HFF-Myc (cell line): Measurements from ENCODE around the gene CST9.

Experiments used
- DNase-seq: peaks from one replicate; pipeline ENCODE4 v3.0.0-alpha.2; 2011; ENCODE audit warnings: low read depth; ENCODE audit errors: extremely low read depth
- H3K4me3 ChIP-seq: replicated peaks from 2 replicates; pipeline ENCODE4 v1.5.1; 2011; ENCODE audit warnings: low read depth, mild to moderate bottlenecking, control low read depth, low read length
- TF ChIP-seq, protein P1 (sequence below): IDR thresholded peaks from 2 replicates; pipeline ENCODE4 v1.5.1; 2012; ENCODE audit warnings: mild to moderate bottlenecking, low read depth, low read length, control low read depth; ENCODE audit errors: missing control alignments

Gene CST9

DNA sequence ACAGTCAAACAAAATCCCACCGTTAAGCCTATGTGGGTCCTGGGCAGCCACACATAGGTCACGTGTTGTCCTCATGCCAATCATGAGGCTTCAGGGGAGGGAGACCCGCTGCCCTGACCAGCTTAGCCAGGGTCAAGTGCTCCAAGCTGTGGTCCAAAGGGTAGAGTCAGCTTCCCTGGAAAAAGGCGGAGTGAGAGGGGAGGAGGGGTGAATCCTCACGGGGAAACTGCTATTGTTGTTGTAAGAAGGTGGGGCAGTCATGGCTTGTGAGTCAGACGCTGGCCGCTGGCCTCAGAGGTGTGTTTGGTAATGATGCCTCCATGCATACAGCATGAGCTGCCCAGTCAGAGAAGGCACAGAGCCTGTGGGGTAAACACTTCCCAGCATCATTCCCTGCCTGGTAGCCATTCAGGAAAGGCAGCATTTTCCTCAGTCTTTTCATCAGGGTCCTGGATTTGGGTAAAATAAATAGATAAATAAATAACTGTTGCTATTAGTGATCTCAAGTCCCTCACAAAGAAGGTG lies 23.4 kb upstream of the CST9 start:
- TF ChIP-seq, protein P1, sequence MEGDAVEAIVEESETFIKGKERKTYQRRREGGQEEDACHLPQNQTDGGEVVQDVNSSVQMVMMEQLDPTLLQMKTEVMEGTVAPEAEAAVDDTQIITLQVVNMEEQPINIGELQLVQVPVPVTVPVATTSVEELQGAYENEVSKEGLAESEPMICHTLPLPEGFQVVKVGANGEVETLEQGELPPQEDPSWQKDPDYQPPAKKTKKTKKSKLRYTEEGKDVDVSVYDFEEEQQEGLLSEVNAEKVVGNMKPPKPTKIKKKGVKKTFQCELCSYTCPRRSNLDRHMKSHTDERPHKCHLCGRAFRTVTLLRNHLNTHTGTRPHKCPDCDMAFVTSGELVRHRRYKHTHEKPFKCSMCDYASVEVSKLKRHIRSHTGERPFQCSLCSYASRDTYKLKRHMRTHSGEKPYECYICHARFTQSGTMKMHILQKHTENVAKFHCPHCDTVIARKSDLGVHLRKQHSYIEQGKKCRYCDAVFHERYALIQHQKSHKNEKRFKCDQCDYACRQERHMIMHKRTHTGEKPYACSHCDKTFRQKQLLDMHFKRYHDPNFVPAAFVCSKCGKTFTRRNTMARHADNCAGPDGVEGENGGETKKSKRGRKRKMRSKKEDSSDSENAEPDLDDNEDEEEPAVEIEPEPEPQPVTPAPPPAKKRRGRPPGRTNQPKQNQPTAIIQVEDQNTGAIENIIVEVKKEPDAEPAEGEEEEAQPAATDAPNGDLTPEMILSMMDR: no peak

DNA sequence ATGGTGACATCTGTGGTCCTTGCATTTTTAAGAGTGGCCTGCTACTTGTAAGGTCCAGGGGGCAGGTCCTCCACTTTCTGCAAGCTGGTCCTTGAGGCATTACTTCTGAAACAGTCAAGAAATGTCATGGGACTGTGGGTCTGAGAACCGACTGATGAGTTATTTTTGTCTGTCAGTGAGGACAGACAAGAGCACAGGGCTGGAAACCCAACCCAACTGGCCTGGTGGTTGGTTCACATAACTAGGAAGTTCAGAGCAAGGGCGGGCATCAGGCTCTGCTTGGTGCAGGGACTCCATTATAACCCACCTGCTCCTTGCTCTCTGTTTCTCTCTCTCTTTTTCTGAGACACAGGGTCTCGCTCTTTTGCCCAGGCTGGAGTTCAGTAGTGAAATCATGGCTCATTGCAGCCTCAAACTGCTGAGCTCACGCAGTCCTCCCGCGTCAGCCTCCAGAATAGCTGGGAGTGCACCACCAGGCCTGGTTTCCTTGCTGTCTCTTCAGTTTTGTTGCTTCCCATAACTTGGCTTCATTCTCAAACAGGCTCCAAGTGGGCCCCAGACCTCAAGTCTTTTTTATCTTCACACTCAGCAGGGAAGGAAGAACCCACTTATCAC lies 22.8 kb upstream of the CST9 start:
- TF ChIP-seq, protein P1: no peak
- H3K4me3 ChIP-seq: no peak overlapping the region
- DNase-seq: no peak

More for the DNA sequence above, 23.4 kb upstream of the CST9 start:
- DNase-seq: no peak
- no peak overlapping the region for H3K4me3 ChIP-seq

DNA sequence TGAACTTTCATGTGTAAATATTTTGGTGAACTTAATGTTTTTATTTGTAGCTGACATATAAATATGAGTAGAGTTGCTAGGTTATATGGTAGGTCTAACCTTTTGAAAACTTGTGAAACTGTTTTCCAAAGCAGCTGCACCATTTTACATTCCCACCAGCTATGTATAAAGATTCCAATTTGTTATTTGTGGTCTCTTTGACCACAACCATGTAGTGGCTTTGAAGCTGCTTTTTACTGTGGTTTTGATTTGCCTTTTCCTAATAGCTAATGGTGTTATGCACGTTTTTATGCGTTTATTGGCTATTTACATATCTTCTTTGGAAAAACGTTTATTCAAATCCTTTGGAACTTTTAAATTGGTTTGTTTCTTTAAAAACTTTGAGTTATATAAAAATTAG lies 21.8 kb upstream of the CST9 start:
- TF ChIP-seq, protein P1: no peak
- no peak overlapping the region for H3K4me3 ChIP-seq
- DNase-seq: no peak

GRCh38 chr20:23626040-23626620 lies 20.4 kb upstream of the CST9 start:
- DNase-seq: no peak
- H3K4me3 ChIP-seq: no peak overlapping the region
- TF ChIP-seq, protein P1: no peak

GRCh38 chr20:23625236-23625964 lies 19.7 kb upstream of the CST9 start:
- DNase-seq: no peak
- TF ChIP-seq, protein P1: no peak
- H3K4me3 ChIP-seq: no peak overlapping the region

DNA sequence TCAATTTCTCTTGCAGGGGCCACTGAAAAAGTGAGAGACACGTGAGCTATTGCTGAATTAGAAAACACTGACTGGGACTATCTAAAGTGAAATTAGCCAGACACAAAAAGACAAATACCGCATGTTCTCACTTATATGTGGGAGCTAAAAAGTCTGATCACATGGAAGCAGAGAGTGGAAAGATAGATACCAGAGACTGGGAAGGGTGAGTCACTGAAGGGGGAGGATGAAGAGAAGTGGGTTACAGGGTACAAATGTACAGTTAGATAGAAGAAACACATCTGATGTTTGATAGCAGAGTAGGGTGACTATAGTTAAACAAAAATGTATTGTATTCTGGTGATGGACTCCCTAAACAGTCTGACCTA lies 18.6 kb upstream of the CST9 start:
- DNase-seq: no peak
- TF ChIP-seq, protein P1: no peak
- no peak overlapping the region for H3K4me3 ChIP-seq
